K562 (cell line): Measurements from ENCODE around the gene AQR. TPM values are rescaled to one million over a fixed set of nuclear protein-coding genes. Genes with fewer than 3 reads are reported as not detected.
A peak's percentile ranks its signal among the peaks of the same experiment; 100 is the strongest.

Experiments used
- ATAC-seq: fragments of 200-7000 bp; cut with Tn5 transposase; 3 replicates; pipeline ENCODE4 v1.9.1; 2020; ENCODE audit warnings: moderate library complexity
- BruUV-seq: library from RNA; stranded (reverse); fragments of 400-500 nt; replicated peaks from 2 replicates; lab custom pipeline; 2021; lab: Mats Ljungman, UMichigan
- CTCF ChIA-PET: fragments of 300-600 bp; formaldehyde crosslinking; extraction: SDS; loops from one replicate; lab custom pipeline; 2021; ENCODE audit warnings: low intra/inter-chr PET ratio; lab: Yijun Ruan, JAX
- POLR2A ChIA-PET: fragments of 300-600, 350-650 bp; sonication (Branson Sonifier 250); formaldehyde crosslinking; extraction: SDS; loops from one replicate; lab custom pipeline; 2021; ENCODE audit warnings: antibody characterized with exemption, inconsistent platforms; lab: Yijun Ruan, JAX
- DNase-seq, 4 experiments: peaks; one replicate each; pipeline versions ENCODE4 v3.0.0 to v3.0.0-alpha.2; 2011 to 2018; ENCODE audit warnings: low spot score in 3 of 4, mixed read lengths in 3 of 4; ENCODE audit errors: extremely low read depth in 1 of 4
- FAIRE-seq: peaks from 2 replicates; lab custom pipeline; 2011; peaks lifted over from hg19 to GRCh38; lab: Jason Lieb, UNC
- H2AFZ ChIP-seq: 2 replicates; pipeline ENCODE4 v1.6.0; 2011; ENCODE audit warnings: low read depth, low read length, control low read depth, inconsistent platforms
- H3K27ac ChIP-seq: fragments of 200-600 bp; 3 replicates; pipeline ENCODE4 v1.8.0; 2011; ENCODE audit warnings: low read depth, mild to moderate bottlenecking, control low read depth, inconsistent platforms, low read length, moderate library complexity, mixed read lengths; ENCODE audit errors: extremely low read depth
- H3K27me3 ChIP-seq, 2 experiments: fragments of 300-600 bp in 1 of 2; 2 replicates in 1 of 2; 3 replicates in 1 of 2; pipeline versions ENCODE4 v1.6.0 to v1.8.0; 2011; ENCODE audit warnings: inconsistent platforms in 2 of 2, low read length in 2 of 2, mild to moderate bottlenecking in 1 of 2, mixed read lengths in 1 of 2, moderate library complexity in 1 of 2; ENCODE audit not compliant: control insufficient read depth in 2 of 2, insufficient read depth in 2 of 2
- H3K36me3 ChIP-seq: fragments of 300-600 bp; 3 replicates; pipeline ENCODE4 v1.8.0; 2011; ENCODE audit warnings: mild to moderate bottlenecking, low read length, inconsistent platforms; ENCODE audit not compliant: control insufficient read depth, insufficient read depth
- H3K4me1 ChIP-seq, 2 experiments: fragments of 200-600 bp in 1 of 2; replicated peaks in 1 of 2; 2 replicates in 1 of 2; 3 replicates in 1 of 2; pipeline versions ENCODE4 v1.5.1 to v1.8.0; 2011; ENCODE audit warnings: inconsistent platforms in 2 of 2, low read length in 2 of 2, mild to moderate bottlenecking in 1 of 2, mixed read lengths in 1 of 2, moderate library complexity in 1 of 2; ENCODE audit not compliant: control insufficient read depth in 2 of 2, insufficient read depth in 2 of 2
- H3K4me2 ChIP-seq: 2 replicates; pipeline ENCODE4 v1.6.1; 2011; ENCODE audit warnings: low read length, control low read depth, inconsistent platforms, mixed read lengths; ENCODE audit not compliant: insufficient read depth
- H3K4me3 ChIP-seq: fragments of 200-600 bp; sonication (generic), shearing (Covaris generic); 2 replicates; pipeline ENCODE4 v1.5.1; 2016; ENCODE audit warnings: control low read depth, inconsistent platforms
- H3K79me2 ChIP-seq: fragments of 200-600 bp; 3 replicates; pipeline ENCODE4 v1.8.0; 2011; ENCODE audit warnings: low read length, inconsistent platforms; ENCODE audit not compliant: control insufficient read depth, insufficient read depth
- H3K9ac ChIP-seq, 2 experiments: 2 replicates each; pipeline versions ENCODE4 v1.6.0 to v1.6.1; 2011; ENCODE audit warnings: low read depth in 2 of 2, low read length in 2 of 2, control low read depth in 1 of 2, inconsistent platforms in 1 of 2, mild to moderate bottlenecking in 1 of 2, mixed read lengths in 1 of 2; ENCODE audit not compliant: insufficient read depth in 1 of 2
- H3K9me1 ChIP-seq: one replicate; pipeline ENCODE4 v1.6.0; 2011; ENCODE audit warnings: inconsistent platforms, mild to moderate bottlenecking, low read length, moderate library complexity; ENCODE audit not compliant: control insufficient read depth, insufficient read depth
- H3K9me3 ChIP-seq: replicated peaks from 2 replicates; pipeline ENCODE4 v1.5.1; 2011; ENCODE audit warnings: low read depth, low read length, inconsistent platforms; ENCODE audit not compliant: control insufficient read depth, insufficient read depth
- H4K20me1 ChIP-seq: replicated peaks from 2 replicates; pipeline ENCODE4 v1.6.1; 2011; ENCODE audit warnings: low read length, inconsistent platforms, mixed read lengths; ENCODE audit not compliant: control insufficient read depth, insufficient read depth
- ARID4B ChIP-seq: sonication (generic); formaldehyde crosslinking; IDR thresholded peaks from 2 replicates; pipeline ENCODE4 v1.8.0; 2022; ENCODE audit warnings: mild to moderate bottlenecking, missing genetic modification reagents
- ARNT ChIP-seq, 2 experiments: fragments of 450-650 bp; IDR thresholded peaks; 2 replicates each; pipeline ENCODE4 v1.6.1; 2016; ENCODE audit warnings: mild to moderate bottlenecking in 1 of 2
- C11orf30 ChIP-seq: fragments of 450-650 bp; IDR thresholded peaks from 2 replicates; pipeline ENCODE4 v1.6.1; 2016; ENCODE audit warnings: low read depth, mild to moderate bottlenecking
- CBX3 ChIP-seq, 2 experiments: IDR thresholded peaks; 1 replicate in 1 of 2; 2 replicates in 1 of 2; pipeline ENCODE4 v1.6.1; 2012; ENCODE audit warnings: inconsistent platforms in 2 of 2, low read length in 2 of 2, borderline replicate concordance in 1 of 2, control low read depth in 1 of 2
- ESRRA ChIP-seq: fragments of 450-650 bp; IDR thresholded peaks from 2 replicates; pipeline ENCODE4 v1.6.1; 2014; ENCODE audit warnings: low read depth, mild to moderate bottlenecking, moderate library complexity, borderline replicate concordance
- JUNB ChIP-seq: fragments of 450-650 bp; formaldehyde crosslinking; conservative IDR thresholded peaks from 2 replicates; pipeline ENCODE4 v1.4.0; 2020; ENCODE audit warnings: mild to moderate bottlenecking
- KLF6 ChIP-seq: fragments of 250-450 bp; sonication (Bioruptor Pico); IDR thresholded peaks from 2 replicates; pipeline ENCODE4 v1.4.0; 2020; ENCODE audit warnings: mild to moderate bottlenecking, moderate library complexity, borderline replicate concordance
- MTF1 ChIP-seq: fragments of 250-450 bp; sonication (Bioruptor Pico); IDR thresholded peaks from 2 replicates; pipeline ENCODE4 v1.9.0; 2021; ENCODE audit warnings: moderate library complexity, mild to moderate bottlenecking, inconsistent platforms, borderline replicate concordance
- PHF8 ChIP-seq: fragments of 200-600 bp; sonication (generic); IDR thresholded peaks from 2 replicates; pipeline ENCODE4 v1.6.1; 2012; ENCODE audit warnings: mixed run types, mild to moderate bottlenecking, inconsistent platforms, low read length, moderate library complexity, borderline replicate concordance
- PURB ChIP-seq: sonication (generic); formaldehyde crosslinking; IDR thresholded peaks from 2 replicates; pipeline ENCODE4 v1.9.0; 2021; ENCODE audit warnings: low read depth, mild to moderate bottlenecking, missing genetic modification reagents
- RNF2 ChIP-seq: sonication (generic); IDR thresholded peaks from 2 replicates; pipeline ENCODE4 v1.6.1; 2016
- SMARCE1 ChIP-seq: fragments of 450-650 bp; IDR thresholded peaks from 2 replicates; pipeline ENCODE4 v1.7.1; 2016; ENCODE audit warnings: mild to moderate bottlenecking
- WGBS: fragments of 100-300 bp; shearing (Covaris generic); methylation state at CpG from one replicate; pipeline ENCODE4 v1.1.6; 2016; ENCODE audit warnings: low coverage, mixed read lengths; ENCODE audit not compliant: insufficient coverage; ENCODE audit errors: missing lambda C conversion rate; 5-methylcytosine and 5-hydroxymethylcytosine counted together
- in situ Hi-C: fragments of 300-500 bp; cut with MboI; formaldehyde crosslinking; loops from 4 replicates; pipeline ENCODE4 v1.15.0; 2018; ENCODE audit warnings: inconsistent platforms, mixed read lengths
- intact Hi-C: fragments of 100-400 bp; cut with micrococcal nuclease; formaldehyde crosslinking; loops from 2 replicates; pipeline ENCODE4 v1.14.2; 2022
- polyA plus RNA-seq, 8 experiments: library from polyadenylated mRNA; depleted of rRNA in 4 of 8; stranded (reverse) in 5 of 8; unstranded in 3 of 8; fragments of >200 nt; fragmentation: Nextera tagmentation in 2 of 8; fragmentation: Illumina TruSeq in 1 of 8; extraction: Ambion mirVana in 2 of 8; extraction: Trizol in 1 of 8; gene quantifications; 2 replicates each; pipeline versions ENCODE4 v1.2.1 to v1.2.3, GENCODE V29; 2011 to 2014; ENCODE audit warnings: inconsistent platforms in 1 of 8, missing spikeins in 1 of 8
- total RNA-seq, 7 experiments: library from RNA; depleted of rRNA in 6 of 7; stranded (reverse); fragments of >200 nt in 6 of 7; fragmentation: Illumina TruSeq in 2 of 7; extraction: Trizol in 2 of 7; gene quantifications; 2 replicates each; pipeline versions ENCODE4 v1.2.1 to v1.2.3, GENCODE V29; 2011 to 2021; ENCODE audit warnings: low replicate concordance in 1 of 7
- TF ChIP-seq, protein P1 (sequence below): sonication (generic); IDR thresholded peaks from 2 replicates; pipeline ENCODE4 v1.6.1; 2016
- TF ChIP-seq, protein P2 (sequence below): fragments of 200-800 bp; sonication (Bioruptor generic); IDR thresholded peaks from 2 replicates; pipeline ENCODE4 v1.6.1; 2017; ENCODE audit warnings: missing genetic modification characterization, missing compliant biosample characterization
- TF ChIP-seq, protein P3 (sequence below): fragments of 250-450 bp; sonication (Bioruptor Pico); IDR thresholded peaks from 2 replicates; pipeline ENCODE4 v1.8.0; 2021; ENCODE audit warnings: borderline replicate concordance, mild to moderate bottlenecking, moderate library complexity; ENCODE audit not compliant: poor library complexity, severe bottlenecking

AQR gene
- total and polyA plus RNA-seq, 9 of the 15 experiments (the other 6 are each of a cell fraction or from before 2014, with no cell fraction given) = 22.0 to 62.9 (median 39.3) TPM

GRCh38 chr15:34802371-34802770 lies 167.2 kb downstream of the AQR start:
- Histone ChIP-seq H3K9me3 (0 out of 2 replicates have a peak, but pooled peaks cover 3% of the 10 kb centered on the region), H3K9me1 (no peaks in the 10 kb centered on the region), H3K4me2 (no peak overlapping the region), H3K4me3 (no peak overlapping the region), H3K79me2 (no peaks in the 10 kb centered on the region), H2AFZ (0 out of 2 replicates have a peak overlapping the region, but pooled peaks have one; percentile 30), H3K4me1 (peaks cover 5 to 11% of the 10 kb centered on the region in 2 experiments; a peak in 4 of 5 replicates), H4K20me1 (no peaks in the 10 kb centered on the region), H3K27me3 (no peaks in the 10 kb centered on the region), H3K36me3 (no peaks in the 10 kb centered on the region), H3K27ac (no peak overlapping the region), H3K9ac (no peak overlapping the region)
- POLR2A ChIA-PET = interaction anchor here (1.1 kb wide), 1 partner anchor 14 kb away, joined by 3 read pairs; no protein-coding TSS in a partner anchor
- BruUV-seq = no TSS peak
- in situ Hi-C loops = no loop called here
- intact Hi-C loops = no loop called here
- ATAC-seq (no peak), DNase-seq (no peak), FAIRE-seq (no peak)
- CTCF ChIA-PET = no interaction called here
- whole genome bisulfite sequencing = 75% methylated on average over 1 of the region's 1 CpG
- TF ChIP-seq SMARCE1 (no peak), PURB (CRISPR knock-in tag) (no peak), ARID4B (CRISPR knock-in tag) (no peak), C11orf30 (no peak), KLF6 (CRISPR knock-in tag) (no peak), RNF2 (no peak), JUNB (CRISPR knock-in tag) (no peak), PHF8 (no peak), CBX3 (IDR thresholded peaks at IDR 0.05; ENCODE audit: borderline replicate concordance in 1 of 2, low read length in 2 of 2) (no peak), ESRRA (no peak), MTF1 (CRISPR knock-in tag) (no peak), ARNT (IDR thresholded peaks at IDR 0.05) (no peak)
- TF ChIP-seq, protein P1, sequence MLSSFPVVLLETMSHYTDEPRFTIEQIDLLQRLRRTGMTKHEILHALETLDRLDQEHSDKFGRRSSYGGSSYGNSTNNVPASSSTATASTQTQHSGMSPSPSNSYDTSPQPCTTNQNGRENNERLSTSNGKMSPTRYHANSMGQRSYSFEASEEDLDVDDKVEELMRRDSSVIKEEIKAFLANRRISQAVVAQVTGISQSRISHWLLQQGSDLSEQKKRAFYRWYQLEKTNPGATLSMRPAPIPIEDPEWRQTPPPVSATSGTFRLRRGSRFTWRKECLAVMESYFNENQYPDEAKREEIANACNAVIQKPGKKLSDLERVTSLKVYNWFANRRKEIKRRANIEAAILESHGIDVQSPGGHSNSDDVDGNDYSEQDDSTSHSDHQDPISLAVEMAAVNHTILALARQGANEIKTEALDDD = no peak
- TF ChIP-seq, protein P2, sequence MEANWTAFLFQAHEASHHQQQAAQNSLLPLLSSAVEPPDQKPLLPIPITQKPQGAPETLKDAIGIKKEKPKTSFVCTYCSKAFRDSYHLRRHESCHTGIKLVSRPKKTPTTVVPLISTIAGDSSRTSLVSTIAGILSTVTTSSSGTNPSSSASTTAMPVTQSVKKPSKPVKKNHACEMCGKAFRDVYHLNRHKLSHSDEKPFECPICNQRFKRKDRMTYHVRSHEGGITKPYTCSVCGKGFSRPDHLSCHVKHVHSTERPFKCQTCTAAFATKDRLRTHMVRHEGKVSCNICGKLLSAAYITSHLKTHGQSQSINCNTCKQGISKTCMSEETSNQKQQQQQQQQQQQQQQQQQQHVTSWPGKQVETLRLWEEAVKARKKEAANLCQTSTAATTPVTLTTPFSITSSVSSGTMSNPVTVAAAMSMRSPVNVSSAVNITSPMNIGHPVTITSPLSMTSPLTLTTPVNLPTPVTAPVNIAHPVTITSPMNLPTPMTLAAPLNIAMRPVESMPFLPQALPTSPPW = no peak
- TF ChIP-seq, protein P3, sequence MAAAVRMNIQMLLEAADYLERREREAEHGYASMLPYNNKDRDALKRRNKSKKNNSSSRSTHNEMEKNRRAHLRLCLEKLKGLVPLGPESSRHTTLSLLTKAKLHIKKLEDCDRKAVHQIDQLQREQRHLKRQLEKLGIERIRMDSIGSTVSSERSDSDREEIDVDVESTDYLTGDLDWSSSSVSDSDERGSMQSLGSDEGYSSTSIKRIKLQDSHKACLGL = no peak
